Effector memory CD8-positive, alpha-beta T cell (primary cell): Measurements from ENCODE around the gene PADI2.

Experiments used
- ATAC-seq: fragments of 150-1000 bp; cut with Tn5 transposase; replicated peaks from 2 replicates; pipeline ENCODE4 v1.10.0; 2021; ENCODE audit warnings: mild to moderate bottlenecking, moderate library complexity
- DNase-seq, 3 experiments: peaks; one replicate each; pipeline ENCODE4 v3.0.0; 2021
- H3K27ac Mint-ChIP-seq, 2 donors: one replicate each; pipeline ENCODE4 v1.8.0; 2022; ENCODE audit warnings: mild to moderate bottlenecking in 2 of 2, mixed read lengths in 2 of 2, moderate library complexity in 2 of 2
- H3K27me3 Mint-ChIP-seq, 2 donors: one replicate each; pipeline ENCODE4 v1.8.0; 2022; ENCODE audit warnings: mixed read lengths in 2 of 2
- H3K36me3 Mint-ChIP-seq: one replicate; pipeline ENCODE4 v1.8.0; 2022; ENCODE audit warnings: mild to moderate bottlenecking, moderate library complexity, mixed read lengths; ENCODE audit not compliant: insufficient read depth
- H3K4me1 Mint-ChIP-seq, 2 donors: one replicate each; pipeline ENCODE4 v1.8.0; 2022; ENCODE audit warnings: low read depth in 2 of 2, mixed read lengths in 2 of 2
- H3K4me3 Mint-ChIP-seq, 2 donors: one replicate each; pipeline ENCODE4 v1.8.0; 2022; ENCODE audit warnings: mild to moderate bottlenecking in 2 of 2, mixed read lengths in 2 of 2, moderate library complexity in 2 of 2
- H3K9me3 Mint-ChIP-seq, 2 donors: one replicate each; pipeline ENCODE4 v1.8.0; 2022; ENCODE audit warnings: mixed read lengths in 2 of 2

Gene PADI2

DNA sequence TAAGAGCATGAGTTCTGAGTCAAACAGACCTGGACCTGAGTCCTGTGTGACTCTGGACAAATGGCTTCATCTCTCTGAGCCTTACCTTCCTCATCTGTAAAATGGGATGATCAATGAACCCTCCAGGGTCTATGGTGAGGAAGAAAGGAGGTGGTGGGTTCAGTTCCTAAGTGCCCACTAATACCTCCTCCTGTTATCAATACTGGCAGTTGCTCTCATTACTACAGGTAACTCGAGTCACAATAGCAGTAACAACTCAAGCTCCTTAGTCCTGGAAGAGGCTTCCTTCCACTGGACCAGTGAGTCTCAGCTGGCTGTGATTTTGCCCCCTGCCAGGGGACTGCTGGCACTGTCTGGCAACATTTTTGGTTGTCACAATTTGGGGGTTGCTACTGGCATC is 2.6 kb downstream of the PADI2 start:
- Mint-ChIP-seq H3K4me3 (no peak overlapping the region), H3K9me3 (no peaks in the 10 kb centered on the region), H3K27ac (peak overlapping the region in 1 of 2 donors; percentile 55), H3K36me3 (peaks cover 3% of the 10 kb centered on the region), H3K4me1 (peaks cover 0 to 8% of the 10 kb centered on the region in 2 donors), H3K27me3 (peaks cover 67 to 94% of the 10 kb centered on the region in 2 donors)
- DNase-seq, result no peak
- ATAC-seq, result no peak

DNA sequence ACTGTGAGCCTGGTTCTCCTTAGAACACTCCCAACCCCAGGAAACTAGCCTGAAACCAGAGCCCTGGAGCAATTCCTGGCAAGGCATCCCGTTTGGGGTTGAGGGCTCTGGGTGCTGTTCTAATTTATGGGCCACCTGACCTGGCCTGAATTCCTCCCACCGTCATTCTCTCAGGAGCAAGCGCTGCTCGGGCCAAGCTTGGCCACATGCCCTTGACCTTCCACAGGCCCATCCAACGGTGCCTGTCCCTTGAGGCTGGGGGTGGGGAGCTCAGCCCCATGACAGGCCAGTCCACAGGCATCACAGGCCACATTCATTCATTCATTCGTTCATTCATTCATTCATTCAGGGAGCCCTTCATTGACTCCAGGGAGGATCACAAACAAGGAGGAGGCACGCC is 5.3 kb downstream of the PADI2 start:
- peaks cover 57 to 89% of the 10 kb centered on the region in 2 donors for H3K27me3 Mint-ChIP-seq
- no peak overlapping the region for H3K27ac Mint-ChIP-seq
- ATAC-seq (no peak), DNase-seq (no peak)
- H3K4me1 Mint-ChIP-seq, result peaks cover 0 to 7% of the 10 kb centered on the region in 2 donors
- H3K4me3 Mint-ChIP-seq, result no peak overlapping the region
- H3K36me3 Mint-ChIP-seq, result peaks cover 3% of the 10 kb centered on the region
- no peaks in the 10 kb centered on the region for H3K9me3 Mint-ChIP-seq

DNA sequence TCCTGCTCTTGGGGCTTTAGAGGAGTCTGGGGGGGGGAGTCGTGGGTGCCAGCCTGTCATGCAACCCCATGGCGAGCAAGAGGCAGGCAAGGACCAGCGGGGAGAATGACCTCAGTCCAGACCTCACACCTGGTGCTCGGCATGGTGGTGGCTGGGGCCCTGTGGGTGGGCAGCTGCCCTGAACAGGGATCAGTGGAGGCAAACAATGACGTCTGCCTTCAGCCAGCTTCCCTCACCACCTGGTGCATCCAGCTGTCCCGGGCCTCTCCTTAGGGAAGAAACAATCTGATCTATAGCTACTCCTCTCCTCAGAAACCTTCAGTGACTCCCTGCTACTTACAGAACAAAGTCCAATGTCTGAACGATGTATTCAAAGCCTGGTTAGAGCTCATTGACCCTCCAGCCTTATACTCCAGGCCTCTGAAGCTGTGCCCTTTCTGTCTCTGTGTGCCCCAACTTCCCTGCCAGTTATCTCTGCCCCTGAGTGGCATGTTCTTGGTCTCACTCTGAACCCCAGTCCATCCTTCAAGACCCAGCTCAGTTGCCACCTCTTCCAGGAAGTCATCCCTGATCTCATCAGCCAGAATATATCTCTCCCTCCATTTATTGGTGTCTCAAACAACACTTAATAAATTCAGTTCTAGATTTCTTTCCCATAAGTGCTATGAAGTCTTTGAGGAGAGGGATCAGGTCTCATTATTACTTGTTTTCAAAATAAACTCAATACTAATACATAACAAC is 6.6 kb downstream of the PADI2 start:
- ATAC-seq, result no peak
- Mint-ChIP-seq H3K27ac (no peak overlapping the region), H3K4me3 (no peak overlapping the region), H3K9me3 (no peaks in the 10 kb centered on the region), H3K4me1 (no peaks in the 10 kb centered on the region), H3K27me3 (peaks cover 49 to 89% of the 10 kb centered on the region in 2 donors), H3K36me3 (peaks cover 3% of the 10 kb centered on the region)
- no peak for DNase-seq

DNA sequence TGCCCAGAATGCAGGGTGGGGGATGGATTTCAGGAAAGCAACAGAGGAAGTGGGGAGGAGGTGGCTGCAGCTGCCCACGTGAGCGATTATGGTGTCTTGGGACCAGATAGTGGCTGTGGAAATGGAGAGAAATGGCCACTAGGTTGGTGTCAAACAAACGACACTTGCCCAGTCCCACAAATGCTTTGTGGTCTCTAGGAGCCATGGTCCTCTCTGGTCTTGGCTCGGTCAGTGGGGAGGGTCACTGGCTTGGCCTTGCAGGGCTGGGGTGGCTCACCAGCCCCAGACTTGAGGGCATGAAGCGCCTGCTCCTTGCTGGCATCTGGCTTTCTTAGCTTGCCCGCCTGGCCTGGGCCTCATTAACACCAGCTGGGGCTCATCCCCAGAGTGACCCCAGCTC is 7.2 kb downstream of the PADI2 start:
- ATAC-seq (no peak), DNase-seq (no peak)
- peaks cover 46 to 89% of the 10 kb centered on the region in 2 donors for H3K27me3 Mint-ChIP-seq
- H3K4me1 Mint-ChIP-seq, result no peaks in the 10 kb centered on the region
- H3K9me3 Mint-ChIP-seq, result no peaks in the 10 kb centered on the region
- H3K27ac Mint-ChIP-seq, result no peak overlapping the region
- H3K36me3 Mint-ChIP-seq, result peaks cover 3% of the 10 kb centered on the region
- no peak overlapping the region for H3K4me3 Mint-ChIP-seq

DNA sequence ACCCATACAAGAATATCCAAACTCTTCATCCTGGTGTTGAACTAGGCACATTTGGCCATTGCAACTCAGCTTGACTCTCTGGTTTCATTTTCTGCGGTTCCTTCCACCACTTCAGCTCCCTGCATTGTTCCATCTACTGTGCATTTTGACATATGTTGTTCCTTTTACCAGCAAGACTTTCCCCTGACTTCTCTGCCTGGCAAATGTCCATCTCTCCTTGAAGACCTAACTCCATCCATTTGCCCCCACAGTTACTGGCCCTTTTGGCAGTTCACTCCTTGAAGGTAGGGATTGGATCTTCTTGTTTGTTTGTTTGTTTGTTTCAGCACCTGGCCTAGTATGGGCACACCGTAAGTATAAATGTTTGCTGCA is 8.7 kb downstream of the PADI2 start:
- DNase-seq (no peak), ATAC-seq (no peak)
- H3K9me3 Mint-ChIP-seq, result no peaks in the 10 kb centered on the region
- H3K36me3 Mint-ChIP-seq, result peaks cover 3% of the 10 kb centered on the region
- no peak overlapping the region for H3K27ac Mint-ChIP-seq
- H3K4me1 Mint-ChIP-seq, result no peaks in the 10 kb centered on the region
- peaks cover 48 to 88% of the 10 kb centered on the region in 2 donors for H3K27me3 Mint-ChIP-seq
- no peak overlapping the region for H3K4me3 Mint-ChIP-seq

DNA sequence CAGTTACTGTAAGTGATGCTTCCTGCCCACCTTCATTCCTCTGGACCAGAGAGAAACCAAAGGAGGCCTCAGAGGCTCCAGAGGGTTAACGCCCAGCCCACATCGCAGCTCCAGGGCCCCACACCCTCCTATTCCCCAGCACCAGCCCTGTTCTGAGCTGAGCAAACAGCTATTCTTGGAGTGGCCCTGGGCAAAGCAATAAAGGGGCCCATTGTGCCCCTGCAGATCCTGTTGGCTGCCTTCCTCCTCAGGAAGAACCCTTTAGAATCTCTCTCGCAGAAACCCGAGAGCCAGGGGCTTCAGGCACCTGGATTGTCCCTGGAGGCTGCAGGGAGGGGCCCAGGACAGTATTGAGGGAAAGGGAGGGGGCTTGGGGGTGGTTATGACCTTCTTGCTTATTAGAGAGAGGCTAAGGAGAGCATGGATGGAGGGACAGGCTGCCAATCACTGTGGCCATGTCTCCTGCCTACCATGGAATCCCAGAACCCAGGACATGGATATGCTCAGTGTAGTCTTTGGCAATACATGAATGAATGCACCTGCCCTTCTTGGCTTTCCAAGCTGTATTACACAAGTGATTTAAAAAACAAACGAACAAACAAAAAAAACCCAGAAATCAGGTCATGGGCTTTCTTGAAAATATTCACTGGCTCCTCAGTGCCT is 9.2 kb downstream of the PADI2 start:
- H3K4me3 Mint-ChIP-seq, result no peak overlapping the region
- DNase-seq (no peak), ATAC-seq (no peak)
- H3K27me3 Mint-ChIP-seq, result peaks cover 44 to 83% of the 10 kb centered on the region in 2 donors
- H3K4me1 Mint-ChIP-seq, result no peaks in the 10 kb centered on the region
- peaks cover under 1% of the 10 kb centered on the region for H3K36me3 Mint-ChIP-seq
- H3K27ac Mint-ChIP-seq, result no peak overlapping the region
- H3K9me3 Mint-ChIP-seq, result no peaks in the 10 kb centered on the region

DNA sequence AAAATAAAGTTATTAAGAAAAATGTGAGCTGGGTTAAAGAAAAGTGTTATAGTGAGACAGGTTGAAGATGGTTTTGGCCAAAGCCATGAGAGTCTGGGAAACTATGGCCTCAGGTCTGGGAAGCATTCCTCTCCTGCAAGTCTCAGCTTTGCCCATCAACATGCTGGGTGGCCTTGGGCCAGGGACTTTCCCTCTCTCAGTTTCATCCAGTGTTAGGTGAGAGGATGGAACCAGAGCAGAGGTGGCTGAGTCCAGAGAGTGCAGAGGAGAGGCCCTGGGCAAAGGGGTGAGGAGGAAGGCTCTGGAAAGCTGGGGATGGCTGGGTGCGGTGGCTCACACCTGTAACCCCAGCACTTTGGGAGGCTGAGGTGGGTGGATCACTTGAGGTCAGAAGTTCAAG is 10.5 kb downstream of the PADI2 start:
- no peaks in the 10 kb centered on the region for H3K36me3 Mint-ChIP-seq
- no peak overlapping the region for H3K4me3 Mint-ChIP-seq
- H3K27ac Mint-ChIP-seq, result no peak overlapping the region
- peaks cover 32 to 70% of the 10 kb centered on the region in 2 donors for H3K27me3 Mint-ChIP-seq
- H3K4me1 Mint-ChIP-seq, result no peaks in the 10 kb centered on the region
- DNase-seq (no peak), ATAC-seq (no peak)
- H3K9me3 Mint-ChIP-seq, result no peaks in the 10 kb centered on the region

DNA sequence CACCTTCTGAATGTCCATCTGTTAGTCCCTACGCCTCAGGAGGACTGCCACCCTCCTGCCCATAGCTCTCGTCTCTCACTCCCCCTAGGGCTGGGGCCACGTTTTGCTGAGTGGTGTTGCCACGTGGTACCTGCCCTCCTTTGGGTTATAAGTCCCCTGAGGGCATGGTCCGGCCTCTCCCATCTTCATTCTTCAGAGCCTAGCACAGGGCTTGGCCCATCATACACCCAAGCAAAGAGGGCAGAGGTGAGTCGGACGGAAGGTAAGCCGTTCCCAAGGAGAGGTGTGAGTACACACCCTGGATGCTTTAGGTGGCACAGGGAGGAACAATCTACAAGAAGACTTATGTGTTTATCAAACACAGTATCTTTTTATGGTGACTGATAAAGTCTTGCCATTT is 10.9 kb downstream of the PADI2 start:
- DNase-seq (no peak), ATAC-seq (no peak)
- no peak overlapping the region for H3K4me3 Mint-ChIP-seq
- no peaks in the 10 kb centered on the region for H3K4me1 Mint-ChIP-seq
- no peaks in the 10 kb centered on the region for H3K9me3 Mint-ChIP-seq
- H3K36me3 Mint-ChIP-seq, result no peaks in the 10 kb centered on the region
- no peak overlapping the region for H3K27ac Mint-ChIP-seq
- H3K27me3 Mint-ChIP-seq, result peaks cover 32 to 67% of the 10 kb centered on the region in 2 donors

DNA sequence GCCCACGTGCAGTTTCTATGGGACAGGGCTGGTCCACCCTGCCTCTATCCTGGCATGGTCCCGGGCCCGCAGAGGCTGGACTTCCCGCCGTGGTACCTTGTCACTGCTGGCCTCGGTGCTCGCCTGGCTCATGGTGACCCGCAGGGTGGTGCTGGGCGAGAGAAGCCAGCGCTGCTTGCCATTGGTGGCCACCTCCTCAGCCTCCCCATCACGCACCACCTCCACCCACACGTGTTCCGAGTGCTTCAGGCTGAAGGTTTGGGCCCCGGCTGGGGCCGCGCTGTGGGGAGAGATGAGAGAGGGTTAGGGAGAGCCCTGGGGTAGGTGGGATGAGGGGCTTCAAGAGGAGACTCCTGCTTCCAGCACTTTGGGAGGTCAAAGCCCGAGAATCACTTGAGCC is 14.5 kb downstream of the PADI2 start:
- no peaks in the 10 kb centered on the region for H3K36me3 Mint-ChIP-seq
- ATAC-seq, result no peak
- no peak overlapping the region for H3K4me3 Mint-ChIP-seq
- H3K9me3 Mint-ChIP-seq, result no peaks in the 10 kb centered on the region
- peaks cover 28 to 53% of the 10 kb centered on the region in 2 donors for H3K27me3 Mint-ChIP-seq
- no peak for DNase-seq
- H3K4me1 Mint-ChIP-seq, result peaks cover 0 to under 1% of the 10 kb centered on the region in 2 donors
- H3K27ac Mint-ChIP-seq, result no peak overlapping the region

DNA sequence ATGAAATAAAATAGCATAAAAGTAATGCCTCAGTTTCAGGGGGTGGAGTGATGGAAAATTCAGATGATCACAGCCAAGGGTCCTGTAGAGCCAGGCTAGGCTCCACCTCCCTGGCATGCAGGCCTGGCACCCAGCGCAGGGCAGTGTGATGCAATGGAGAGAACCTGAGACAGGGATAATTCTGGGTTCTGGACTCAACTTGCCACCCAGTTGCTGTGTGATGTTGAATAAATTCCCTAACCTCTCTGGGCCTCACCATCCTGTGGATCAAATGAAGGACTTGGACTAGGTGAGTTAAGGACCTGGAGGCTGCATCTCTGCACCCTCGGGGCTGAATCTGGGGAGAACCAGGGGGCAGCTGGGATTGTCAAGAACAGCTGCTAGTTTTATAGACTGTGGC is 17.0 kb downstream of the PADI2 start:
- Mint-ChIP-seq H3K27me3 (peaks cover 36 to 39% of the 10 kb centered on the region in 2 donors), H3K4me1 (peaks cover 0 to 1% of the 10 kb centered on the region in 2 donors), H3K4me3 (no peak overlapping the region), H3K36me3 (no peaks in the 10 kb centered on the region), H3K27ac (no peak overlapping the region), H3K9me3 (no peaks in the 10 kb centered on the region)
- DNase-seq (no peak), ATAC-seq (no peak)

DNA sequence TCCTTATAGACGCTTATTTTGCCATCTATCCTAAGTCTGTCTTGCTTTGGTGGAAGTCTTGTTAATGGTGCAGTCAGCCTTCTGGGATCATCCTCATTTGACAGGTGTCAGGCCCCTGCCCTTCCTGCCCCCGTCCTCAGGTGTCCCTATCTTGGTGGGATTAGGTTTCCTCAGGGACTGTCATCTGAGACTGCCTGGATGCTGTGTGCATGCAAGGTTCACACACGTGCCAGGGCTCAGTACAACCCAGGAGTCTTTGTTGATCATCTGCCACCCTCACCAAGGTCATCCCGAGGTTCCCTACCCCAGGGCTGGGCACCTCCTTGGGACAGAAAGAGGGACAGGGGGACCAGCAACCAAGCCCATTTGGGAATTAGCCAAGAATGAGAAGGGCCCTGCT is 18.0 kb downstream of the PADI2 start:
- Mint-ChIP-seq H3K4me1 (peaks cover 0 to 1% of the 10 kb centered on the region in 2 donors), H3K27ac (no peak overlapping the region), H3K9me3 (no peaks in the 10 kb centered on the region), H3K36me3 (no peaks in the 10 kb centered on the region), H3K27me3 (peaks cover 26 to 38% of the 10 kb centered on the region in 2 donors), H3K4me3 (no peak overlapping the region)
- ATAC-seq (no peak), DNase-seq (no peak)

DNA sequence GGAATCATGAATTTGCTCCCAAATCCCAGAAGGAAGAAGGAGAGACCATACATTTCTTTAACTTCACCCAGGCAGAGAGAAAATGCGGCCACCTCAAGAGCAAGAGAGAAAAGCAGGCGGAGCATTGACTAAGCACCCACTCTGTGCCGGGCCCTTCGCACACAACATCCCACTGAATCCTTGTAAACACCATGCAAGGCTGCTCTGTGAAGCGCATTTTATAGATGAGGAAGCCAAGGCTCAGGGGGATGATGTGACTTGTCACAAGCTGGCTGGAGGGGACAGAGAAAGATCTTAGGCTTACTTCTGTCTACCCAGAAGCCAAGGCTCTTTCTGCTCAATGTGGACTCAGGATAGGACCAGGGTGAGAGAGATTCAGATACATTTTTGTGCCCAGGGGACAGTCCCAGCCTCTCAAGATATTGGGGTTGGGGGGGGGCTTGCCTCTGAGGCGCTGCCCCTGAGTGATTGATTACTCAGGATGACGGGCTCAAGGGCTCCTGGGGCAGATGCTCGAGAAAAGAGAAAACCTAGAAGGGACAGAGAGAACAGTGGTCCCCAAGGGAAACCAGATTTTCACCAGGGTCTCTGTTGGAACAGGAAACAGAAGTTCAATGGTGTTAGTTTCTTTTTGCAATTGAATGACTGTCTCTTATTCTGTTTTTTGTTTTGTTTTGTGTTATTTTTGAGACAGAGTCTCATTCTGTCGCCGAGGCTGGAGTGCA is 19.5 kb downstream of the PADI2 start:
- DNase-seq, result no peak

DNA sequence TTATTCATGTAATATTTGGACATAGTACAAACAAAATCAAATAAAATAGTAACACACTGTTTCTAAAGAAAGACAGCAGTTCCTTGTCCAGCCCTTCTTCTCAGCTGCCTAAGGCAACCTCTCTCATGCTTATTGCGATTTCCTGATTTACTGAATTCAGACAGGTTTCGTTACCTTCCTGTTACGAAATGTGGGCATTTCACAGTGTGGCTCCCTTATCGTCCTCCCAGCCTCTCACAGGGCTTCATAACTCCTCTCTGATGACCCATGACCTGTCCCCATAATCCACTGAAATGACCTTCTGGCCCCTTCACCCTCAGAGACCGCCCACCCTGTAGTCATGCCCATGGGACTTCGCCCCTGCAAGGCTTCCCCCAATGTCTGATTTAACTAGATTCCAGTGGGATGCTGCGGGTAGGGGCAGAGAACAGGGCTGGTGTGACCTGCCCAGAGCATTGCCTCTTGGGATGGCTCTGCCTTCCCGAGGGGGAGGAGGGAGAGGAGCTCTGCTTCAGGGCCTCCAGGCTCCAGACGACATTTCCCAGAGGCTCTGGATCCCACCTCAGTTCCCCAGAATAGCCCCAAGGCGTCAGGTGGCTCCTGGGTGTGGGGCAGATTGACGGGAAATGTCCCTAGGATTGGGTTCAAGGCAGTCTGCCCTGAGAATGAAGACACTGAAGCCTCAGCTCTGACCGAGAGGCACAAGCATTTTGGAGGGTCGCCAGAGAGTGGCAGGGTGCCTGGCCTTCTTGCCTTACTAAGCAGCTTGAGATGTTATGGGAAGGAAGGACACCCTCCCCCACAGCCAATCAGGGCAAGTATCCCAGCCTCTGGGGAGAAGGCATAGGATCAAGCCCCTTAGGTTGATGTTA is 20.6 kb downstream of the PADI2 start:
- Mint-ChIP-seq H3K9me3 (no peaks in the 10 kb centered on the region), H3K27me3 (peaks cover 18 to 40% of the 10 kb centered on the region in 2 donors), H3K36me3 (peaks cover 2% of the 10 kb centered on the region), H3K4me3 (no peak overlapping the region), H3K4me1 (peaks cover 0 to 1% of the 10 kb centered on the region in 2 donors), H3K27ac (no peak overlapping the region)
- DNase-seq (no peak), ATAC-seq (no peak)

More for the DNA sequence above, 19.5 kb downstream of the PADI2 start:
- H3K36me3 Mint-ChIP-seq, result no peaks in the 10 kb centered on the region
- peaks cover 18 to 40% of the 10 kb centered on the region in 2 donors for H3K27me3 Mint-ChIP-seq
- no peaks in the 10 kb centered on the region for H3K9me3 Mint-ChIP-seq
- no peak overlapping the region for H3K27ac Mint-ChIP-seq
- H3K4me1 Mint-ChIP-seq, result peaks cover 0 to 1% of the 10 kb centered on the region in 2 donors
- no peak for ATAC-seq
- H3K4me3 Mint-ChIP-seq, result no peak overlapping the region
